NT2/D1 (cell line): ENCODE results near the gene OR10P1.
"Not testable (repeated sequence)": the region's sequence is repeated elsewhere in the genome, so short reads cannot be mapped to it uniquely, and the experiment has no call there.

Experiments
- YY1 ChIP-seq: IDR thresholded peaks from 2 replicates; pipeline ENCODE4 v1.6.1; 2011; ENCODE audit not compliant: insufficient read length, insufficient read depth
- ZNF274 ChIP-seq: IDR thresholded peaks from 2 replicates; pipeline ENCODE4 v1.6.1; 2011; ENCODE audit warnings: mild to moderate bottlenecking, low read depth, low read length

- not testable (repeated sequence) for TF ChIP-seq ZNF274, YY1
Observed at GRCh38 chr12:55650620-55651298, 14.1 kb downstream of the OR10P1 start.
